B cell (primary cell): ENCODE results near the gene POGLUT3. TPM values are rescaled to one million over a fixed set of nuclear protein-coding genes. Genes with fewer than 3 reads are reported as not detected.

ENCODE experiments used
- ATAC-seq: fragments of 200-7000 bp; cut with Tn5 transposase; one replicate; pipeline ENCODE4 v1.10.0; 2021; ENCODE audit warnings: low read depth, mild to moderate bottlenecking, moderate number of reproducible peaks, moderate library complexity
- CTCF ChIA-PET: fragments of 350-600 bp; sonication (Branson Sonifier 250); formaldehyde crosslinking; loops from one replicate; lab custom pipeline; 2021; ENCODE audit warnings: antibody characterized with exemption, inconsistent platforms; lab: Charles Lee
- POLR2A ChIA-PET: fragments of 350-600 bp; sonication (Branson Sonifier 250); formaldehyde crosslinking; loops from one replicate; lab custom pipeline; 2021; ENCODE audit warnings: antibody characterized with exemption; lab: Charles Lee
- DNase-seq: peaks from one replicate; pipeline ENCODE4 v3.0.0; 2013
- H2AFZ ChIP-seq: 2 replicates; pipeline ENCODE4 v1.6.1; 2012; ENCODE audit warnings: mild to moderate bottlenecking, low read depth, low read length; ENCODE audit not compliant: insufficient read depth, poor library complexity, severe bottlenecking
- H3K27ac ChIP-seq, 2 donors: 1 replicate in 1 of 2; 2 replicates in 1 of 2; pipeline ENCODE4 v1.5.1; 2012 to 2013; ENCODE audit warnings: low read length in 2 of 2, mild to moderate bottlenecking in 2 of 2, moderate library complexity in 1 of 2
- H3K27me3 ChIP-seq, 4 experiments: fragments of 200-600 bp in 1 of 4; sonication (generic) in 1 of 4; replicated peaks in 1 of 4; 1 replicate in 2 of 4; 2 replicates in 2 of 4; pipeline versions ENCODE4 v1.6.1 to v1.7.0; 2013 to 2016; ENCODE audit warnings: low read length in 3 of 4, mild to moderate bottlenecking in 2 of 4, mixed read lengths in 1 of 4, moderate library complexity in 1 of 4; ENCODE audit not compliant: insufficient read depth in 4 of 4, control insufficient read depth in 3 of 4; ENCODE audit errors: control extremely low read depth in 1 of 4
- H3K36me3 ChIP-seq, 2 experiments: replicated peaks in 1 of 2; 1 replicate in 1 of 2; 2 replicates in 1 of 2; pipeline versions ENCODE4 v1.6.1 to v1.7.1; 2013; ENCODE audit warnings: low read length in 1 of 2; ENCODE audit not compliant: insufficient read depth in 2 of 2, control insufficient read depth in 1 of 2; ENCODE audit errors: control extremely low read depth in 1 of 2, extremely low read depth in 1 of 2
- H3K4me1 ChIP-seq, 2 donors: fragments of 200-600 bp in 1 of 2; sonication (generic) in 1 of 2; 1 replicate in 1 of 2; 2 replicates in 1 of 2; pipeline versions ENCODE4 v1.5.1 to v1.6.1; 2013 to 2017; ENCODE audit warnings: low read length in 2 of 2; ENCODE audit not compliant: control insufficient read depth in 2 of 2, insufficient read depth in 2 of 2
- H3K4me2 ChIP-seq: replicated peaks from 2 replicates; pipeline ENCODE3; 2012; ENCODE audit warnings: mild to moderate bottlenecking, low read depth, low read length; ENCODE audit not compliant: poor library complexity, severe bottlenecking
- H3K4me3 ChIP-seq, 5 experiments: fragments of 200-600 bp in 1 of 5; sonication (generic) in 1 of 5; 1 replicate in 3 of 5; 2 replicates in 2 of 5; pipeline versions ENCODE4 v1.5.1 to v1.7.0; 2011 to 2016; ENCODE audit warnings: low read length in 4 of 5, mild to moderate bottlenecking in 4 of 5, low read depth in 2 of 5, control low read depth in 1 of 5, moderate library complexity in 1 of 5; ENCODE audit not compliant: insufficient read depth in 1 of 5; ENCODE audit errors: control extremely low read depth in 1 of 5, extremely low read depth in 1 of 5
- H3K79me2 ChIP-seq: fragments of 200-600 bp; sonication (generic); one replicate; pipeline ENCODE4 v1.6.0; 2016; ENCODE audit warnings: low read length; ENCODE audit not compliant: control insufficient read depth, insufficient read depth
- H3K9ac ChIP-seq: fragments of 200-600 bp; sonication (generic); 2 replicates; pipeline ENCODE4 v1.6.1; 2017; ENCODE audit warnings: mild to moderate bottlenecking, low read length, moderate library complexity
- H3K9me3 ChIP-seq, 3 donors: one replicate each; pipeline versions ENCODE4 v1.6.1 to v1.7.1; 2013; ENCODE audit warnings: low read length in 2 of 3; ENCODE audit not compliant: control insufficient read depth in 2 of 3, insufficient read depth in 1 of 3; ENCODE audit errors: control extremely low read depth in 1 of 3
- H4K20me1 ChIP-seq: 2 replicates; pipeline ENCODE4 v1.6.0; 2012; ENCODE audit warnings: mild to moderate bottlenecking, low read length; ENCODE audit not compliant: insufficient read depth, control insufficient read depth, poor library complexity, severe bottlenecking
- H3K27ac Mint-ChIP-seq: one replicate; pipeline ENCODE4 v1.8.0; 2021; ENCODE audit warnings: mixed read lengths
- H3K27me3 Mint-ChIP-seq: one replicate; pipeline ENCODE4 v1.8.0; 2021; ENCODE audit warnings: mixed read lengths
- H3K4me1 Mint-ChIP-seq: one replicate; pipeline ENCODE4 v1.8.0; 2021; ENCODE audit warnings: mixed read lengths
- H3K4me3 Mint-ChIP-seq: one replicate; pipeline ENCODE4 v1.8.0; 2021; ENCODE audit warnings: mixed read lengths
- H3K9me3 Mint-ChIP-seq: one replicate; pipeline ENCODE4 v1.8.0; 2022; ENCODE audit warnings: mixed read lengths; ENCODE audit not compliant: insufficient read depth
- CTCF ChIP-seq: fragments of 200-600 bp; IDR thresholded peaks from one replicate; pipeline ENCODE4 v1.8.0; 2022; ENCODE audit warnings: antibody characterized with exemption, mild to moderate bottlenecking
- EZH2 ChIP-seq: IDR thresholded peaks from 2 replicates; pipeline ENCODE4 v1.6.1; 2012; ENCODE audit warnings: borderline replicate concordance, low read depth, mild to moderate bottlenecking, moderate library complexity, low read length; ENCODE audit not compliant: insufficient read depth, poor library complexity, severe bottlenecking
- WGBS: methylation state at CpG from one replicate; pipeline ENCODE4 v1.1.5; 2013; ENCODE audit warnings: missing lambda C conversion rate; ENCODE audit not compliant: insufficient coverage; 5-methylcytosine and 5-hydroxymethylcytosine counted together
- intact Hi-C: fragments of 100-400 bp; cut with micrococcal nuclease; formaldehyde crosslinking; loops from one replicate; pipeline ENCODE4 v1.10.0; 2022
- polyA plus RNA-seq: library from polyadenylated mRNA; depleted of rRNA; stranded (reverse); fragments of >200 nt; gene quantifications from 2 replicates; pipeline ENCODE4 v1.2.3, GENCODE V29; 2012
- total RNA-seq, 2 donors: library from RNA; stranded (reverse); fragments of 120-200 nt in 1 of 2; gene quantifications; 1 replicate in 1 of 2; 2 replicates in 1 of 2; pipeline versions ENCODE4 v1.2.3 to v1.2.4, GENCODE V29; 2013 to 2022

POGLUT3 gene
- total and polyA plus RNA-seq, 2 donors (not counting 1 experiment from before 2014, with no cell fraction given): 1.8 to 3.4 TPM

- intact Hi-C loops: no loop called here
- Histone ChIP-seq H4K20me1 (no peaks in the 10 kb centered on the region), H3K9ac (no peak overlapping the region), H2AFZ (no peak overlapping the region), H3K9me3 (no peaks in the 10 kb centered on the region), H3K79me2 (no peaks in the 10 kb centered on the region), H3K27me3 (no peaks in the 10 kb centered on the region), H3K27ac (no peak overlapping the region), H3K4me2 (no peak overlapping the region), H3K4me1 (no peaks in the 10 kb centered on the region), H3K36me3 (peaks cover 0 to 3% of the 10 kb centered on the region in 2 experiments), H3K4me3 (no peak overlapping the region)
- DNase-seq: no peak
- Mint-ChIP-seq H3K4me1 (no peaks in the 10 kb centered on the region), H3K9me3 (no peaks in the 10 kb centered on the region), H3K27ac (no peak overlapping the region), H3K27me3 (no peaks in the 10 kb centered on the region), H3K4me3 (no peak overlapping the region)
- 100% methylated on average over 1 of the region's 3 CpGs for WGBS
- ChIA-PET CTCF (interaction anchor here (0.6 kb wide), 1 partner anchor 1948 kb away, joined by 3 read pairs; no protein-coding TSS in a partner anchor), POLR2A (no interaction called here)
- ATAC-seq: no peak
- TF ChIP-seq EZH2: no peak
- no peak for TF ChIP-seq CTCF
Observed at GRCh38 chr11:108486331-108486730, 11.9 kb downstream of the POGLUT3 start.

GRCh38 chr11:108483163-108483562 lies 15.0 kb downstream of the POGLUT3 start:
- no peaks in the 10 kb centered on the region for H4K20me1 ChIP-seq
- H3K27me3 ChIP-seq: no peaks in the 10 kb centered on the region
- CTCF ChIA-PET: no interaction called here
- H2AFZ ChIP-seq: no peak overlapping the region
- H3K4me3 Mint-ChIP-seq: no peak overlapping the region
- no peaks in the 10 kb centered on the region for H3K4me1 ChIP-seq
- H3K4me1 Mint-ChIP-seq: no peaks in the 10 kb centered on the region
- no peak for ATAC-seq
- H3K4me2 ChIP-seq: no peak overlapping the region
- H3K4me3 ChIP-seq: no peak overlapping the region
- no peaks in the 10 kb centered on the region for H3K27me3 Mint-ChIP-seq
- H3K9me3 Mint-ChIP-seq: no peaks in the 10 kb centered on the region
- POLR2A ChIA-PET: no interaction called here
- H3K36me3 ChIP-seq: peaks cover 0 to 2% of the 10 kb centered on the region in 2 experiments
- H3K9ac ChIP-seq: no peak overlapping the region
- DNase-seq: no peak
- no peaks in the 10 kb centered on the region for H3K9me3 ChIP-seq
- no peak overlapping the region for H3K27ac ChIP-seq
- H3K79me2 ChIP-seq: no peaks in the 10 kb centered on the region
- intact Hi-C loops: no loop called here
- TF ChIP-seq CTCF (no peak), EZH2 (no peak)
- no peak overlapping the region for H3K27ac Mint-ChIP-seq
